GM12878 (cell line): ENCODE measurements around the gene CASK.

Source experiments
- POLR2AphosphoS2 ChIP-seq: IDR thresholded peaks from 2 replicates; pipeline ENCODE4 v1.6.1; 2011; ENCODE audit warnings: low read depth, mild to moderate bottlenecking, low read length, improper control_type of control experiment, moderate library complexity
- TF ChIP-seq, protein P1 (sequence below), 3 experiments: IDR thresholded peaks in 2 of 3; conservative IDR thresholded peaks in 1 of 3; 2 replicates each; pipeline ENCODE4 v1.5.1; 2011; ENCODE audit warnings: low read depth in 3 of 3, low read length in 3 of 3, mild to moderate bottlenecking in 3 of 3, control low read depth in 2 of 3, moderate library complexity in 2 of 3, inconsistent platforms in 1 of 3, mixed read lengths in 1 of 3; ENCODE audit not compliant: control insufficient read depth in 2 of 3, insufficient read depth in 1 of 3; ENCODE audit errors: extremely low read depth in 1 of 3

DNA sequence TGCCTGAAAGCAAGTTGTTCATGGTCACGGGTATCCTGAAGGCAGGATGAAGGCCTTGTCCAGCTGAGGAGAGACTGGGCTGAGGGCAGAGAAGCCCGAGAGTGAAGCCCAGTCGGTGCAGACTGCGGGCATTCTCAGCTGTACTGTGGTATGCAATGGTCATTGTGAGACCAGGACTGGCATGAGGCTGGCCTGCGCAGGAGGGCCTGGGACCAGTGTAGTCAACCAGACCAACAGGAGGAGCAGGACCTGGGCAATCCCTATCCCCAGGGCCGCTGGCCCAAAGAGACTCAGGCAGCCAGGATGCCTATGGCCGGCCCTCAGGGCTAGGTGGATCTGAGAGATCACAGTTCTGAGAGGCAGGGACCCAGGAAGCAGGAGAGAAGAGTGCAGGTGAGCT lies 394.6 kb downstream of the CASK start:
- TF ChIP-seq, protein P1, sequence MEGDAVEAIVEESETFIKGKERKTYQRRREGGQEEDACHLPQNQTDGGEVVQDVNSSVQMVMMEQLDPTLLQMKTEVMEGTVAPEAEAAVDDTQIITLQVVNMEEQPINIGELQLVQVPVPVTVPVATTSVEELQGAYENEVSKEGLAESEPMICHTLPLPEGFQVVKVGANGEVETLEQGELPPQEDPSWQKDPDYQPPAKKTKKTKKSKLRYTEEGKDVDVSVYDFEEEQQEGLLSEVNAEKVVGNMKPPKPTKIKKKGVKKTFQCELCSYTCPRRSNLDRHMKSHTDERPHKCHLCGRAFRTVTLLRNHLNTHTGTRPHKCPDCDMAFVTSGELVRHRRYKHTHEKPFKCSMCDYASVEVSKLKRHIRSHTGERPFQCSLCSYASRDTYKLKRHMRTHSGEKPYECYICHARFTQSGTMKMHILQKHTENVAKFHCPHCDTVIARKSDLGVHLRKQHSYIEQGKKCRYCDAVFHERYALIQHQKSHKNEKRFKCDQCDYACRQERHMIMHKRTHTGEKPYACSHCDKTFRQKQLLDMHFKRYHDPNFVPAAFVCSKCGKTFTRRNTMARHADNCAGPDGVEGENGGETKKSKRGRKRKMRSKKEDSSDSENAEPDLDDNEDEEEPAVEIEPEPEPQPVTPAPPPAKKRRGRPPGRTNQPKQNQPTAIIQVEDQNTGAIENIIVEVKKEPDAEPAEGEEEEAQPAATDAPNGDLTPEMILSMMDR (IDR thresholded peaks at IDR 0.05 in 2 of 3, conservative IDR thresholded peaks at IDR 0.05 in 1 of 3; ENCODE audit: control insufficient read depth in 2 of 3, extremely low read depth in 1 of 3, insufficient read depth in 1 of 3, low read depth in 3 of 3, low read length in 3 of 3) = no peak
- no peak for TF ChIP-seq POLR2AphosphoS2
